AG09319 (cell line): ENCODE data around the gene CDH4.

ENCODE experiments used
- DNase-seq: peaks from one replicate; pipeline ENCODE4 v3.0.0-alpha.2; 2010; ENCODE audit warnings: low read depth; ENCODE audit errors: extremely low read depth
- TF ChIP-seq, protein P1 (sequence below): IDR thresholded peaks from 2 replicates; pipeline ENCODE4 v1.5.1; 2011; ENCODE audit warnings: low read depth, mild to moderate bottlenecking, inconsistent platforms, low read length, moderate library complexity

CDH4 gene

DNA sequence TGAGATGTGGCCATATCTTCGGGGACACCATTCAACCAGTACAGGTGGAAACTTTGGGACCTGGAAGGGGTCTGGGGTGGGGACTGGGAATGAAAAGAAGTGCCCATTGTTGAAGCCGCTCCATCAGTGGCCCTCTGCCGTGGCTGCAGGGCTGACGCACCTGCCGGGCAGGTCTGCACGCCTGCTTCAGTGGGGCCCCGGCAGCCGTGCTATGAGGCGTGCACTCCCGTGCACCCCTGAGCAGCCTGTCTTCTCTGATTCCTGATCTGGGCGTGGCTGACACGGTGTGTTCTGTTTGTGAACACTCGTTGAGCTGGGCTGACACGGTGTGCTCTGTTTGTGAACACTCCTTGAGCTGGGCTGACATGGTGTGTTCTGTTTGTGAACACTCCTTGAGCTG is 657.8 kb downstream of the CDH4 start:
- TF ChIP-seq, protein P1, sequence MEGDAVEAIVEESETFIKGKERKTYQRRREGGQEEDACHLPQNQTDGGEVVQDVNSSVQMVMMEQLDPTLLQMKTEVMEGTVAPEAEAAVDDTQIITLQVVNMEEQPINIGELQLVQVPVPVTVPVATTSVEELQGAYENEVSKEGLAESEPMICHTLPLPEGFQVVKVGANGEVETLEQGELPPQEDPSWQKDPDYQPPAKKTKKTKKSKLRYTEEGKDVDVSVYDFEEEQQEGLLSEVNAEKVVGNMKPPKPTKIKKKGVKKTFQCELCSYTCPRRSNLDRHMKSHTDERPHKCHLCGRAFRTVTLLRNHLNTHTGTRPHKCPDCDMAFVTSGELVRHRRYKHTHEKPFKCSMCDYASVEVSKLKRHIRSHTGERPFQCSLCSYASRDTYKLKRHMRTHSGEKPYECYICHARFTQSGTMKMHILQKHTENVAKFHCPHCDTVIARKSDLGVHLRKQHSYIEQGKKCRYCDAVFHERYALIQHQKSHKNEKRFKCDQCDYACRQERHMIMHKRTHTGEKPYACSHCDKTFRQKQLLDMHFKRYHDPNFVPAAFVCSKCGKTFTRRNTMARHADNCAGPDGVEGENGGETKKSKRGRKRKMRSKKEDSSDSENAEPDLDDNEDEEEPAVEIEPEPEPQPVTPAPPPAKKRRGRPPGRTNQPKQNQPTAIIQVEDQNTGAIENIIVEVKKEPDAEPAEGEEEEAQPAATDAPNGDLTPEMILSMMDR, result no peak
- DNase-seq, result no peak

DNA sequence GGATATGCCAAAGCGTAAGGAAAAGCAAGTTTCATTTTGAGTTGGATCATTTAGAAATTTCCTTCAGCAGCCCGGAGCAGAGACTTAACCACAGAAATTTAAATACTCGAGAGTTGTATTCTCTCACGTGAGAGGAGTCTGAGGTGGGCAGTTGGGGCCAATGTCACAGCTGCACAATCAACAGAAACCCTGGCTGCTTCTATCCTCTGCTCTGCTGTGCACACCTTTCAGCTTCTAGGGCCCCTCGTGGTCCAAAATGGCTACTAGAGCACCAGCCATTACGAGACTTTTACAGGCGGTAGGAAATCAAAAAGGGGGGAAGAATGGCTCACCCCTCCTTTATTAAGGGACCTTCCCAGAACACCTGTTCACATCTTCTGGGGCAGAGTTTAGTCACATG is 659.8 kb downstream of the CDH4 start:
- TF ChIP-seq, protein P1, result no peak

DNA sequence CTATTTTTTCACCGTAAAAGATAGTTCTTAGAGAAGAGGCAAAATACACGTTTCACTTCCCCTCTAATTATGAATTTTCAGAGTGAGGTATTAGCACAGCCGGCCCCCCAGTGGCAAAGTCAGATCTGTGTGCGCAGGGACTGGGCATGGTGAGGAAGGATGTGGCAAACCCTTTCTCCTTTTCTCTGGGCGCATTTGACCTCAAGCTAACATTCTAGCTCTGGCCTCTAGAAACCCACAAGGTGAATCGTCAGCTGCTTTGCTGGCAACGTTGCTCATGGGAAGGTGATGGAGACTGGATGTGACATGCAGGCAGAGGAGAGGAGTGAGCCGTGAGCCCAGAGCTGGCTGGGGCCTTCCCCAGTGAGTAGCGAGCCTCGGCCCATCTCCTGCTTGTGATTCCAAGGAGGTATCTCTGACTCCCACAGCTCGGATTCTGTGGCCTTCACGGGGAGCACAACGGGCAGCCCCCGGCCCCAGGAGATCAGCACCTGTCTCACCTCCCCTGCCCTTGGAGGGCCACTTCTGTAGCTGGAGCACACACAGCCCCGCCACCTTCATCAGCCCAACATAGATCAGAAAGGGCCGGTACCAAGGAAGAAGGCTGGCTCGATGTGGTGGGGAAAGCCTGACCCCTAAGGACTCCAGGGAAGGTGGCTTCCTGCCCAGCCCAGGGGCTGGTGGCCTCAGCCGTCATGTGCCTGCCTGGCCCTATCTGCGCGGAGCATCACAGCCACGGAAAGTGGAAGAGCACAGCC is 660.8 kb downstream of the CDH4 start:
- TF ChIP-seq, protein P1, result no peak
- no peak for DNase-seq

More for the DNA sequence above, 659.8 kb downstream of the CDH4 start:
- no peak for DNase-seq

DNA sequence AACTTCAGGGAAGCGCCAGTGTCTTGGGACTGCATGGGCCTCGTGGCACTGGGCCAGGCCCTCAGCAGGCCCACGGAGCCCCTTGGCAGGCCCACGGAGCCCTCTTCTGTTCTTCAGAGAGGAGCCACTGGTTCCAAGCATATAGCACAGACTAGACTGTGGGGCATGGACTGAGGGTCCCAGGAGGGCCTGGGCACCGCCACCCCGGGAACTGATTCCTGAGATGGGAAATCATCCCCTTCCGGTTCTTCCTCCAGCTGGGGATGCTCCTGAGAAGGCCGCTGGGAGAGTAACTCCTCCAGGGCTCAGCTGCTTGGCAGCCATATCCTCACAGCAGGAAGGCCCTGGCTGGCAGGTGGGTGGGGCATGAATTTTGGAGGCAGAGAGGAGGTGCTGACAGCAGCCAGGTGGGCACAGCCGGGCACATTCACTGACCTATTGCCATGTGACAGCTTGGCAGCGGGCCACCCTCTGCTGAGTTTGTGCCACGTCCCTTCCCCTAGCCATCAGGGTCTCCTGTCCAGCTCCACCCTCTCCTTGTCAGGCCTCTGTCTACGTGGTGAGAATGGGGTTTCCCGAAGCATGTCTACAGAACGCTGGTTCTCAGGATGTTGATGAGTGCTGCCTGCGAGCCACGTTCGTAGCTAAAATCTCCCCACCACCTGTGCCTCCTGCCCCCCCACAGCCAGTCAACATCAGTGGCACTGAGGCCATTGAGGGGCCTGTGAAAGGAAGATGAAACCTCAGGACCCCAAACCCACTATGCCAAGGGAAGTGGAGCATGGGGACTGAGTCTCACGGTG is 661.6 kb downstream of the CDH4 start:
- no peak for DNase-seq

DNA sequence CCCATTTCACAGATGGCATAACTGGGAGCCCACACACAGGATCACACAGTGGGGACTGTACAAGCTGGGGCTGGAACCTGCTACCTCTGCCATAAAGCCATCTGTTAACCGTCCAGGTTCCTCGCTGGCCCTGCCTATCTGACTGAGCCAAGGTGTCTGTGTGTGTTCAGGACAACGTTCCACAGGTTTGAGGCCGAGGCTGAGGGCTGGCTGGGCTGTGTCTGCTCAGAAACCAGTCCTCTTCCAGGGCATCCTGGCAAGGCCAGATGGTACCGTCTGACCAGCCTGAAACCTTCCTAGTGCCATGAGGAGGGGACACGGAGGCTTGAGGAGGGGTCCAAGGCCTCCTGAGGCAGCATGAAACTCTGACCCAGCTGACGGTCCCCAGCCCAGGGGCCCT is 663.0 kb downstream of the CDH4 start:
- TF ChIP-seq, protein P1, result no peak
- no peak for DNase-seq

More for the DNA sequence above, 661.6 kb downstream of the CDH4 start:
- TF ChIP-seq, protein P1, result no peak

DNA sequence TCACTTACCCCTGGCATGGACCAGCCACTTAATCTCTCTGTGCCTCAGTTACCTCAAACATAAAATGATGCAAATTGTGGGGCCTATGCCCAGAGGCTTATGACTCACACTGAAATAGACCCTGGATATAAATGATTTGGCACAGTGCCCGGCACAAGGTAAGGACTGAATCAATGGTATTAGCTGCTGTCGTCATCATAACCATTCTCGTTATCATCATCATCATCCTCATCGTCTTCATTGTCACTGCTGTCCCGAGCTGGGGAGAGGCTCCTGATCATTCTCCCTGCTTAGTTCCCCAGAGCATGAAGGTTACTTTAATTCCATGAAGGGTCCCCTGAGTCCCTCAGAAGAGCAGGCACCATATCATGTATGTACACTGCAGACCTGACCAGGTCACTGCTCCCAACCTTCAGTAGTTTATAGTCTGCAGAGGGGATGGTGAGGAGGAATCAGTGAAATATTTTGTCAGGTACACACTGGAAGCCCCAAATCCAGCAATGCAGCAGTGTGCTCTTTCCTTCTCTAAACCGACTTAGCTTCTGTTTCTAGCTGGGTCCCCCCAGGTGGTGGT is 664.3 kb downstream of the CDH4 start:
- TF ChIP-seq, protein P1, result no peak
- DNase-seq, result no peak
